CD14-positive monocyte (primary cell): ENCODE data around the gene LCOR. TPM values are rescaled to one million over a fixed set of nuclear protein-coding genes. Genes with fewer than 3 reads are reported as not detected.

ENCODE experiments used
- DNase-seq, 3 donors: peaks; one replicate each; pipeline ENCODE4 v3.0.0-alpha.2; 2011 to 2022
- H2AFZ ChIP-seq: 2 replicates; pipeline ENCODE4 v1.6.0; 2012; ENCODE audit warnings: mild to moderate bottlenecking, low read depth, low read length, inconsistent platforms; ENCODE audit not compliant: insufficient read depth, poor library complexity, severe bottlenecking
- H3K27ac ChIP-seq, 2 donors: 1 replicate in 1 of 2; 2 replicates in 1 of 2; pipeline ENCODE4 v1.5.1; 2012 to 2013; ENCODE audit warnings: low read length in 2 of 2, control low read depth in 1 of 2, inconsistent platforms in 1 of 2, low read depth in 1 of 2, mild to moderate bottlenecking in 1 of 2
- H3K27me3 ChIP-seq, 2 donors: one replicate each; pipeline versions ENCODE4 v1.6.0 to v1.6.1; 2011 to 2013; ENCODE audit warnings: low read length in 2 of 2; ENCODE audit not compliant: control insufficient read depth in 2 of 2, insufficient read depth in 2 of 2
- H3K36me3 ChIP-seq, 2 donors: replicated peaks in 1 of 2; 1 replicate in 1 of 2; 2 replicates in 1 of 2; pipeline versions ENCODE4 v1.5.1 to v1.6.1; 2012 to 2013; ENCODE audit warnings: low read length in 2 of 2, control low read depth in 1 of 2, inconsistent platforms in 1 of 2, mild to moderate bottlenecking in 1 of 2; ENCODE audit not compliant: insufficient read depth in 2 of 2, control insufficient read depth in 1 of 2
- H3K4me1 ChIP-seq, 2 donors: 1 replicate in 1 of 2; 2 replicates in 1 of 2; pipeline versions ENCODE4 v1.5.1 to v1.6.1; 2012 to 2013; ENCODE audit warnings: low read length in 2 of 2, control low read depth in 1 of 2, inconsistent platforms in 1 of 2, mild to moderate bottlenecking in 1 of 2, moderate library complexity in 1 of 2; ENCODE audit not compliant: insufficient read depth in 2 of 2, control insufficient read depth in 1 of 2
- H3K4me2 ChIP-seq: replicated peaks from 2 replicates; pipeline ENCODE3; 2012; ENCODE audit warnings: low read length, moderate library complexity, mild to moderate bottlenecking; ENCODE audit not compliant: poor library complexity, severe bottlenecking; ENCODE audit errors: extremely low read depth
- H3K4me3 ChIP-seq, 3 experiments: fragments of 200-600 bp in 1 of 3; sonication (generic) in 1 of 3; replicated peaks in 1 of 3; 1 replicate in 2 of 3; 2 replicates in 1 of 3; pipeline ENCODE4 v1.5.1; 2011 to 2013; ENCODE audit warnings: low read length in 3 of 3, mild to moderate bottlenecking in 3 of 3, control low read depth in 2 of 3, low read depth in 2 of 3, inconsistent platforms in 1 of 3, moderate library complexity in 1 of 3
- H3K79me2 ChIP-seq: 2 replicates; pipeline ENCODE4 v1.6.0; 2012; ENCODE audit warnings: mild to moderate bottlenecking, control low read depth, inconsistent platforms, low read length, moderate library complexity; ENCODE audit not compliant: insufficient read depth
- H3K9ac ChIP-seq: 2 replicates; pipeline ENCODE4 v1.6.0; 2017; ENCODE audit warnings: low read length, mild to moderate bottlenecking; ENCODE audit not compliant: insufficient read depth, poor library complexity, severe bottlenecking
- H3K9me3 ChIP-seq, 2 donors: replicated peaks in 1 of 2; 1 replicate in 1 of 2; 2 replicates in 1 of 2; pipeline versions ENCODE4 v1.5.1 to v1.6.1; 2012 to 2013; ENCODE audit warnings: low read length in 2 of 2, control low read depth in 1 of 2; ENCODE audit not compliant: control insufficient read depth in 1 of 2, insufficient read depth in 1 of 2
- H4K20me1 ChIP-seq: 2 replicates; pipeline ENCODE4 v1.6.0; 2012; ENCODE audit warnings: mild to moderate bottlenecking, low read length, control low read depth, moderate library complexity; ENCODE audit not compliant: insufficient read depth
- H3K27ac Mint-ChIP-seq, 7 donors: one replicate each; pipeline ENCODE4 v1.8.0; 2020; ENCODE audit warnings: mild to moderate bottlenecking in 7 of 7, mixed read lengths in 7 of 7, moderate library complexity in 6 of 7, inconsistent platforms in 2 of 7
- H3K27me3 Mint-ChIP-seq, 3 donors: one replicate each; pipeline ENCODE4 v1.8.0; 2021 to 2022; ENCODE audit warnings: low read depth in 3 of 3, mild to moderate bottlenecking in 3 of 3, mixed read lengths in 3 of 3, moderate library complexity in 3 of 3, inconsistent platforms in 1 of 3
- H3K36me3 Mint-ChIP-seq, 2 donors: one replicate each; pipeline ENCODE4 v1.8.0; 2020; ENCODE audit warnings: mixed read lengths in 2 of 2, inconsistent platforms in 1 of 2, mild to moderate bottlenecking in 1 of 2
- H3K4me1 Mint-ChIP-seq: one replicate; pipeline ENCODE4 v1.8.0; 2020; ENCODE audit warnings: mild to moderate bottlenecking, mixed read lengths
- H3K4me3 Mint-ChIP-seq, 2 donors: one replicate each; pipeline ENCODE4 v1.8.0; 2020; ENCODE audit warnings: mild to moderate bottlenecking in 2 of 2, mixed read lengths in 2 of 2, moderate library complexity in 1 of 2
- H3K9me3 Mint-ChIP-seq, 7 donors: one replicate each; pipeline ENCODE4 v1.8.0; 2020 to 2022; ENCODE audit warnings: mixed read lengths in 7 of 7, mild to moderate bottlenecking in 6 of 7, moderate library complexity in 6 of 7, inconsistent platforms in 2 of 7
- WGBS: methylation state at CpG from one replicate; pipeline ENCODE4 v1.1.5; 2013; ENCODE audit warnings: missing lambda C conversion rate; ENCODE audit not compliant: insufficient coverage; 5-methylcytosine and 5-hydroxymethylcytosine counted together
- intact Hi-C, 2 donors: fragments of 100-400 bp; cut with micrococcal nuclease; formaldehyde crosslinking; loops; one replicate each; pipeline versions ENCODE4 v1.15.0 to v1.15.1; 2023
- polyA plus RNA-seq, 3 donors: library from polyadenylated mRNA; depleted of rRNA in 1 of 3; unstranded in 2 of 3; stranded (reverse) in 1 of 3; fragments of 300-500 nt in 2 of 3; fragments of >200 nt in 1 of 3; fragmentation: Illumina TruSeq in 2 of 3; gene quantifications; 1 replicate in 2 of 3; 2 replicates in 1 of 3; pipeline ENCODE4 v1.2.3, GENCODE V29; 2012 to 2021
- TF ChIP-seq, protein P1 (sequence below): fragments of 200-600 bp; IDR thresholded peaks from one replicate; pipeline ENCODE4 v1.8.0; 2022; ENCODE audit warnings: antibody characterized with exemption, mild to moderate bottlenecking

LCOR gene
- polyA plus RNA-seq, 3 donors = 5.7 to 11.8 (median 10.0) TPM

DNA sequence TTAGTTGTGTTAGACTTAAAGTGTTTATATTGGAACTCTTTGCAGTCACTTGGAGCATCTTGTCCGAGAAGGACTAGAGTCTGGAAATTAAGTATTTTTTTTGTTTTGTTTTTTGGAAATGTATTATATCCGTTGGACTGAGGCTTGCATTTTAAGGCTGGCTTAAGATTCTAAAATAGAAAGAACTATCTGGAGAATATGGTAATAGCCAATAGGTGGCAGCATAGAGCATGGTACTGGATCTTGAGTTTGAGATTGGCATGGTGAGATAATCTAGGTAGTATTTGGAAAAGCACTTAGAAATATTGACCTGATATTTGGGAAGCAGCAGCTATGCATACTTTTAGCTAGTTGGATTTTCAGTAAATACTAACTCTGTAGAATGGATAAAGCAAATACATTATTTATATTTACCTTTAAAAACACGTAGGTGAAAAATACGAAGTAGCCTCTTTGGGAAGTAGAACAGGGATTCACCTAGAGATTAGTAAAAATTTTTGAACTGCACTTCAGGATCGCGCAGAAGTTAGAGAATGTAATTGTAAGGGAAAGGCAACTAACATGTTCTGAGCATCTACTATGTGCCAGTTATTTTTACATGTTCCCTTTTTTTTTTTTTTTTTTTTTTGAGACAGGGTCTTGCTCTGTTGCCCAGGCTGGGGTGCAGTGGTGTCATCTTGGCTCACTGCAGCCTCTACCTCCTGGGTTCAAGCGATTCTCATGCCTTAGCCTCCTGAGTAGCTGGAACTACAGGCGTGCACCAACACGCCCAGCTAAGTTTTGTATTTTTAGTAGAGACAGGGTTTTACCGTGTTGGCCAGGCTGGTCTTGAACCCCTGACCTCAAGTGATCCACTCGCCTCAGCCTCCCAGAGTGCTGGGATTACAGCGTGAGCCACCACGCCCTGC is 78.6 kb downstream of the LCOR start:
- Histone ChIP-seq H3K27me3 (no peaks in the 10 kb centered on the region), H3K27ac (peak overlapping the region in 1 of 2 donors; percentile 11), H3K36me3 (peaks cover 23 to 79% of the 10 kb centered on the region in 2 donors), H3K4me2 (no peak overlapping the region), H3K9me3 (no peaks in the 10 kb centered on the region), H4K20me1 (peaks cover 82% of the 10 kb centered on the region), H2AFZ (no peak overlapping the region), H3K4me1 (no peaks in the 10 kb centered on the region), H3K4me3 (no peak overlapping the region), H3K9ac (no peak overlapping the region), H3K79me2 (peaks cover 82% of the 10 kb centered on the region)
- intact Hi-C loops = no loop called here
- H3K27ac Mint-ChIP-seq = no peak overlapping the region
- H3K9me3 Mint-ChIP-seq = no peaks in the 10 kb centered on the region
- H3K27me3 Mint-ChIP-seq = peaks cover 0 to 2% (median 0%) of the 10 kb centered on the region in 3 donors
- H3K36me3 Mint-ChIP-seq = peaks cover 46 to 69% of the 10 kb centered on the region in 2 donors
- H3K4me3 Mint-ChIP-seq = no peak overlapping the region
- 75% methylated on average over 3 of the region's 13 CpGs for WGBS
- H3K4me1 Mint-ChIP-seq = peaks cover 9% of the 10 kb centered on the region
- TF ChIP-seq, protein P1, sequence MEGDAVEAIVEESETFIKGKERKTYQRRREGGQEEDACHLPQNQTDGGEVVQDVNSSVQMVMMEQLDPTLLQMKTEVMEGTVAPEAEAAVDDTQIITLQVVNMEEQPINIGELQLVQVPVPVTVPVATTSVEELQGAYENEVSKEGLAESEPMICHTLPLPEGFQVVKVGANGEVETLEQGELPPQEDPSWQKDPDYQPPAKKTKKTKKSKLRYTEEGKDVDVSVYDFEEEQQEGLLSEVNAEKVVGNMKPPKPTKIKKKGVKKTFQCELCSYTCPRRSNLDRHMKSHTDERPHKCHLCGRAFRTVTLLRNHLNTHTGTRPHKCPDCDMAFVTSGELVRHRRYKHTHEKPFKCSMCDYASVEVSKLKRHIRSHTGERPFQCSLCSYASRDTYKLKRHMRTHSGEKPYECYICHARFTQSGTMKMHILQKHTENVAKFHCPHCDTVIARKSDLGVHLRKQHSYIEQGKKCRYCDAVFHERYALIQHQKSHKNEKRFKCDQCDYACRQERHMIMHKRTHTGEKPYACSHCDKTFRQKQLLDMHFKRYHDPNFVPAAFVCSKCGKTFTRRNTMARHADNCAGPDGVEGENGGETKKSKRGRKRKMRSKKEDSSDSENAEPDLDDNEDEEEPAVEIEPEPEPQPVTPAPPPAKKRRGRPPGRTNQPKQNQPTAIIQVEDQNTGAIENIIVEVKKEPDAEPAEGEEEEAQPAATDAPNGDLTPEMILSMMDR = peak; percentile 86
- peak; percentile 7 to 47 (median 34) for DNase-seq

DNA sequence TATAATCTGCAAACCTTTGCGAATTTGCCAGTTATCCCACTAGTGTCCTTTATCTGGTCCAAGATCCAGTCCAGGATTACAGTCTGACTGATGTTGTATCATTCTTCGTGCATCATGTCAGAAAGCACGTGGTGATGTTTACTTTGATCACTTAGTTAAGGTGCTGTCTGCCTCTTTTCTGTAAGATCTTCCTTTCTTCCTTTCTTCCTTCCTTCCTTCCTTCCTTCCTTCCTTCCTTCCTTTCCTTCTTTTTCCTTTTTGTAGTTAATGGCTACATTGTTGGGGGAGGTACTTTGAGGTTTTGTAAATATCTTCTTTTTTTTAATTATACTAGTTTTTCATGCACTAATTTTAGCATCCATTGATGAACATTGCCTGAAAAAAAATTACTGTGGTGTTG is 80.3 kb downstream of the LCOR start:
- Mint-ChIP-seq H3K4me1 (peaks cover 7% of the 10 kb centered on the region), H3K36me3 (peaks cover 52 to 73% of the 10 kb centered on the region in 2 donors), H3K27me3 (peaks cover 0 to 2% (median 0%) of the 10 kb centered on the region in 3 donors), H3K9me3 (peaks cover 0 to 3% (median 0%) of the 10 kb centered on the region in 7 donors), H3K27ac (no peak overlapping the region), H3K4me3 (no peak overlapping the region)
- Histone ChIP-seq H3K4me3 (no peak overlapping the region), H3K27ac (no peak overlapping the region), H3K27me3 (no peaks in the 10 kb centered on the region), H3K36me3 (peaks cover 24 to 85% of the 10 kb centered on the region in 2 donors), H3K79me2 (peaks cover 70% of the 10 kb centered on the region), H3K4me1 (no peaks in the 10 kb centered on the region), H4K20me1 (peaks cover 74% of the 10 kb centered on the region), H3K9ac (no peak overlapping the region), H2AFZ (no peak overlapping the region), H3K9me3 (no peaks in the 10 kb centered on the region), H3K4me2 (no peak overlapping the region)
- DNase-seq = no peak
- WGBS = 100% methylated on average over 2 of the region's 3 CpGs
- TF ChIP-seq, protein P1 = no peak
- intact Hi-C loops = no loop called here
